Dermis microvascular lymphatic vessel endothelial cell (primary cell): ENCODE data around the gene CREB5. TPM values are rescaled to one million over a fixed set of nuclear protein-coding genes. Genes with fewer than 3 reads are reported as not detected.
"Not testable (repeated sequence)": the region's sequence is repeated elsewhere in the genome, so short reads cannot be mapped to it uniquely, and the experiment has no call there.

ENCODE experiments used
- DNase-seq, 2 donors: peaks; one replicate each; pipeline versions ENCODE4 v3.0.0 to v3.0.0-alpha.2; 2010; ENCODE audit warnings: low read depth in 2 of 2
- total RNA-seq: library from RNA; depleted of rRNA; stranded (reverse); fragments of >200 nt; gene quantifications from 2 replicates; pipeline ENCODE4 v1.2.1, GENCODE V29; 2014

The CREB5 gene, protein sequence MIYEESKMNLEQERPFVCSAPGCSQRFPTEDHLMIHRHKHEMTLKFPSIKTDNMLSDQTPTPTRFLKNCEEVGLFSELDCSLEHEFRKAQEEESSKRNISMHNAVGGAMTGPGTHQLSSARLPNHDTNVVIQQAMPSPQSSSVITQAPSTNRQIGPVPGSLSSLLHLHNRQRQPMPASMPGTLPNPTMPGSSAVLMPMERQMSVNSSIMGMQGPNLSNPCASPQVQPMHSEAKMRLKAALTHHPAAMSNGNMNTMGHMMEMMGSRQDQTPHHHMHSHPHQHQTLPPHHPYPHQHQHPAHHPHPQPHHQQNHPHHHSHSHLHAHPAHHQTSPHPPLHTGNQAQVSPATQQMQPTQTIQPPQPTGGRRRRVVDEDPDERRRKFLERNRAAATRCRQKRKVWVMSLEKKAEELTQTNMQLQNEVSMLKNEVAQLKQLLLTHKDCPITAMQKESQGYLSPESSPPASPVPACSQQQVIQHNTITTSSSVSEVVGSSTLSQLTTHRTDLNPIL
- 3.0 and 4.7 TPM in 2 replicates for total RNA-seq

DNA sequence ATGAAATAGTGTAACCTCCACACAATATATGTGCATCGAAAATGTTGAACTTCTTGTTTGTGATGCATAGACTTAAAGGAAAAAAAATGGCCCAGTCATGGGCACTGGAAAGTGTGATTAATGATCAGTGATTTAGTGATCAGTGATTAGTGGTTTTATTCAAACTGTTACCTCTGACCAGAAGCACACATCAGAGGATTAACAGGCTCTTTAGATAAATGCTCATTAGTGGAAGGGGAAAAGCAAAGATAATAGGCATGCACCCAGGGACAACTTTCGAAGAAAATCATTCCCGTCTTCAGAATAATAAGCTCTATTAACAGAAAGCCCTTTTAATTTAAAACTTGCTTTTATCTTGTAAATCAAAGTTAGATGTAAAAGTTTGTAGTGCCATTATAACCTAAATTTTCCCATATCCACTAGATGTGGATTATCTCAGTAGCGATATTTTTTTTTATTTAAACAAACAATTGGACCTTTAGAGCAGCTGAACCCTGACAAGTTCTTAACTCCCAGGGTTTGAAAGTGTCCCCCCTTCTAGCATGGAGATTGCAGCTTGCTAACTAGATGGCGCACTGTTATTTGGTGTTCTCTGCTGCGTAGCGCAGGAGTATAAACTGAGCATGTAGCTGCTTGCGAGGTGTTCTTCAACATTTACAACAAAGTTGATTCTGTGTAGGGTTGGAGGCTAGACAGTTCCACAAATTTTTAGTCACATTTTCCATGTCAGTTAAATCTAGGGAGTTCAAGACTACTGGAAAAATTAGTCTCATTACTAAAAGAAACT, at the start of gene CREB5:
TSS of gene CREB5 (plus strand) at position 643 of the 787 bp plus-strand sequence. CDS start 397 bp downstream, outside the sequence.
- no peak for DNase-seq

GRCh38 chr7:28362812-28363211, 49.5 kb upstream of the CREB5 start:
- DNase-seq: no peak

DNA sequence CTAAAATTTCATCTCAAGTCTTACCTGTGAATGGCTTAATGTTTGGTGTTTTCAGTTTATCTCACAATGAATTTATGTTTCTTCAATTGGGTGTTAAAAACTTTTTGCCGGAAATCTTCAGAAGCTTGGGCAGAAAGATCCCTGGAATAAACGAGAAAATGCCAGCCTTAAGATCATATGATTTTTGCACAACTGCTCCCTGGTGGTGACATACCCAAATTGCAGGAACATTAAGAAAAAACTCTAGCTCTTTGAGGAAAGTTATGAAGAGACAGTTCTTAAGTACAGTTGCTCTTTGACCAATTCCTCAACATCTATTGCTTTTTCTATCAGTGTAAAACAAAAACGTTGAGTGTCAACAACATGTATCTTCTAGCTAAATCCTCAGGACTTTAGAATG, 48.2 kb upstream of the CREB5 start:
- DNase-seq: no peak

DNA sequence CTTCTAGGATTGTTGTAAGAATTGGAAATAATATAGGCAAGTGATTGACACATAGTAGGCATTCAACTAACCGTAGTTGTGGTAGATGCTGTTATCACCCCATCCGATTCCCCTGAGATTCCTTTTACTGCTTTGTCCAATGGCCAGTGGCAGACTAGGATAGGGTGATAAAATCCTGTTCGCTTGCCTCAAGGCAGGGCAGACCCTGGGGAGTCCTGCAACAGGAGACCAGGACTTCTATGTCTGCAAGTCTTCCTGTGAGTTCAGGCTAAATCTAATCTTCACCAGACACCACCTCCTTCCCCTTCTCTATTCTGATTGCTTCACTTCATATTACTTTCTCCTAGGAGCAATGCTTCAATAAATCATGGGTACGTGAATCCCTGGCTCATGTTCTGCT, 42.8 kb upstream of the CREB5 start:
- DNase-seq: no peak

- DNase-seq: no peak
Measured at GRCh38 chr7:28371846-28372245, 40.5 kb upstream of the CREB5 start.

- DNase-seq: no peak
Measured at GRCh38 chr7:28373990-28374389, 38.3 kb upstream of the CREB5 start.

GRCh38 chr7:28375729-28376128, 36.6 kb upstream of the CREB5 start:
- DNase-seq: no peak

- no peak for DNase-seq
Measured at GRCh38 chr7:28376634-28377033, 35.7 kb upstream of the CREB5 start.

GRCh38 chr7:28378574-28379149, 33.7 kb upstream of the CREB5 start:
- DNase-seq: no peak

GRCh38 chr7:28381466-28381865, 30.9 kb upstream of the CREB5 start:
- DNase-seq: no peak

DNA sequence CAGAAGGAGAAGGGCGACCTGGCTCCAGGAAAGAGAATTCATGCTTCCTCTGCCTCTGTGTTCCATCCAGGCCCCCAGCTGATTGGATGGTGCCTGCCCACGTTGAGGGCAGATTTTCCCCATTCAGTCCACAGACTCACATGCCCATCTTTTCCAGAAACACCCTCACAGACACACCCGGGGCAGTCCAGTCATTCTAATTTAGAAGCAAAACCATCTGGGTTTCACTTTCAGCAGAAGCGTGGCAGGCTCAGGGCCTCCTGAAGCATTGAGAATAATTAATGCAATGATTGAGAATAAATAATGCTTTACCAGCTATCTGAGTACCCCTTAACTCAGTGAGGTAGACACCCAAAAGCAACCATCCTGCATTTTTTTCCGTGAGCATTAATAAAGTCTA, 30.2 kb upstream of the CREB5 start:
- DNase-seq: no peak

DNA sequence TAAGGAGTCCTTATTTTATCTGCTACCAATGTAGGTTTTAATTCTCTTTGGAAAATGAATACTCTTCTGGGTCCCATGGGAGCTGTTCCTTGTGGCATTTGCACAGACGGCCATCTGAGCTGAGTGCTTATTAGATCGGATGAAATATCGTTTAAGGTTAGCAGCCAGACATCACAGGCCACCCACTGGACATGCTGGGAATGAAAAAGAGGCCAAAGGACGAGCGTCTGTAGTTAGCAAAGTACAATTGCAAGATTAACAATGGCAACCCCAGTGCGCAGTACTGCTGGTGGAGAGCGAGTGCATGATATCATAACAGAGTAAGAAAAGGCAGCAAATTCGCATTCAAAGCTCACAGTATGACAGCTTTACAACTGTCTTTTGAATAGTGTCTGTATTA, 28.3 kb upstream of the CREB5 start:
- no peak for DNase-seq

GRCh38 chr7:28389504-28390395, 22.6 kb upstream of the CREB5 start:
- DNase-seq: peak; percentile 50 to 65

DNA sequence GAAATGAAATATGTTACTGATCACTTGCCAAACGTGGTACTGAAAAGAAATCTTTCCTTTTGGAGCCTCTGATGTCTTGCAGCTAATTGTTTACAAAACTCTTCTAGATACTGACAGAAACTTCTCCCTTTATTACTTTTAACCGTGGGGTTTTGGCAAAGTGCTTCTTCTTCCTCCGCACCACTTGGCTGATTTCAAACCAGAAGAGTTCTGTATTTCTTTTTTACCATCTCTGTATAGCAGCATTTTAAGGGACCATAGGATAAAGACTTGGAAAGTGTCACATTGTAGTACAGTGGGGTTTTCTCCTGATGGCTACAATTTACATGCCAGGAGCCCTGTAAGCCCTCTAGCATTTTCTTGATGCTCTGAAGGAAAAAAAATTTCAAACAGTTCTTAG, 21.9 kb upstream of the CREB5 start:
- no peak for DNase-seq

DNA sequence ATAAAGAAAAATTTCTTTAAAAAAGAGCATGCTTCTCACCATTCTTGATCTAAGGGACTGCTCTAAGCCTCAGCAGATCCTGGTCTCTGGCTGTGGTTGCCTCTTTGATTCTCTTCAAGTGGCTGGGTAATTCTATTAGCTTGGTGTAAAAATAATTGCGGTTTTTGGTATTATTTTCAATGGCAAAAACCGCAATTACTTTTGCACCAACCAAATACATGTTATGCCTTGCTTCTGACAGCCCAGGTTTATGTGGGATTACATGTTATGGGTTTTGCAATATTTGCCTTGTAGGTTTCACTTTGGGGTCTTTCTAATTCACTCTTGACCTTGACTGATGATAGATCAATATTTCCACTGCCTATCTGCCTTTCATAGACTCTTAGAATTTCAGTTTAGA, 20.0 kb upstream of the CREB5 start:
- no peak for DNase-seq

DNA sequence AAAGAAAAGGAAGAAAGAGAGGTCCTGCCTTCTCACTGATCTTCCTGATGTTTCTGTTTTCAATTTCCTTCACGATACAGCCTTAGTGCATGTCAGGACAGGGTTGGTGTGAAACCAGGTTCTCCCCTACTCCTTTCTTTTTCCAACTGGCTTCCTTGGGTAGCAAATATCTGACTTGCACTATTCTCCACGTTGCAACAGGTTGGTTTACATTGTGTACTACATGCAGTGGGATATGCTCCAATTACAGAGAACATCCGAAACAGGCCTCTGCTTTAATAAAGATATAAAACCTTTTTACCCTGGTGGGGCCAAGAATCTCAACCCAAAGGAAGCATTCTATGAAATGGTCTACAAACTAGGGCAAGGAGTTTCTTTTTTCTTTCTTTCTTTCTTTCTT, 16.9 kb upstream of the CREB5 start:
- no peak for DNase-seq

- DNase-seq: no peak
Measured at GRCh38 chr7:28395831-28396230, 16.5 kb upstream of the CREB5 start.

DNA sequence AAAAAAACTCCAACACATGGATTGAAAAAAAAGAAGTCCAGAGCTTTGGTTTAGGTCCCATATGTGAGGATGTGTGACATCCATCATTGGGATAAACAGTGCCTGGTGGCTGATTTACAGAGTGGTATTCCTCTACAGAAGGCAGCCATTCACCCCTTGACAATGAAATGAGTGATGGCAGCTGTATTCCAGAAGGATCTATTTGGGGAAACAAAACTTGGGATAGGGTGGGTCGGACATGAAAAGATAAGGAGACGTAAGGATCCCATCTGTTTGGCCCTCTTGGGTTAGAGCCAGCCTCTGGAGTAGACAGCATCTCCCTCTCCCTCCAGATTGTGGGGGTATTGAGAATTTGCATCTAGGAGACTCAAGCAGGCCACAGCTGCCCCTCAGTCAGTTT, 15.2 kb upstream of the CREB5 start:
- DNase-seq: no peak

DNA sequence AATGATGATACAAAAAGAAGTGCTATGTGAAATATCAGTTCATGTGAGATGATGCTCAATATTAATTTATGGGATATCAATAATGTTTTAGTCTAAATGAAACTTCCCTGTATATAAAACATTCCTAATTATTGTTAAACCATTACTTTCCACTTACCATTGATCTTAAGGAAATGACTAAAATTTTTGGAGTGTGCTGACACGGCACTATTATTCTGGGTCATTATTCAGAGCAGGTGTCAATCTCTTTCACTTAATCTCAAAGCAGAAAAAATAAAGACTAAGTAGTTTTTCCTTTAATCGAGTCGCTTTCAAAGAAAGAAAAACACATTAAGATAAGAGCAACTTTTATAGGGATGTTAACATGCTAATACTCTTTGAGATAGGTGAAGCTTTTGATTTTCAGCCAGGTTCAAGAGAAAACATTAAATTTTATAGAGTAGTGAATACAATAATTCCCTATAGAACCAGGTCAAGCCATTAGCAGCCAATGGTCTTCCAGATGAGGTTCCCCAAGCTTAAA, 11.4 kb upstream of the CREB5 start:
- DNase-seq: no peak

DNA sequence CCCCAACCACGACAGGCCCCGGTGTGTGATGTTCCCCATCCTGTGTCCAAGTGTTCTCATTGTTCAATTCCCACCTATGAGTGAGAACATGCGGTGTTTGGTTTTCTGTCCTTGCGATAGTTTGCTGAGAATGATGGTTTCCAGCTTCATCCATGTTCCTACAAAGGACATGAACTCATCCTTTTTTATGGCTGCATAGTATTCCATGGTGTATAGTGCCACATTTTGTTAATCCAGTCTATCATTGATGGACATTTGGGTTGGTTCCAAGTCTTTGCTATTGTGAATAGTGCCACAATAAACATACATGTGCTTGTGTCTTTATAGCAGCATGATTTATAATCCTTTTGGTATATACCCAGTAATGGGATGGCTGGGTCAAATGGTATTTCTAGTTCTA, 10.8 kb upstream of the CREB5 start:
- DNase-seq: not testable (repeated sequence)

- peak in 1 of 2 donors; percentile 42 for DNase-seq
Measured at GRCh38 chr7:28405662-28406061, 6.7 kb upstream of the CREB5 start.
